H9 (cell line): ENCODE data around the gene CCDC69. TPM values are rescaled to one million over a fixed set of nuclear protein-coding genes. Genes with fewer than 3 reads are reported as not detected.

Source experiments
- DNase-seq: peaks from one replicate; pipeline ENCODE4 v3.0.0-alpha.2; 2017
- H2AFZ ChIP-seq: one replicate; pipeline ENCODE4 v1.6.1; 2013; ENCODE audit warnings: mild to moderate bottlenecking, low read length, control low read depth, moderate library complexity
- H2AK5ac ChIP-seq: 2 replicates; pipeline ENCODE4 v1.6.1; 2013; ENCODE audit warnings: low read length, control low read depth, mixed read lengths; ENCODE audit not compliant: insufficient read length
- H2BK120ac ChIP-seq: one replicate; pipeline ENCODE4 v1.6.1; 2013; ENCODE audit warnings: low read depth, mild to moderate bottlenecking, low read length, control low read depth, inconsistent platforms; ENCODE audit not compliant: poor library complexity, severe bottlenecking
- H2BK12ac ChIP-seq: 2 replicates; pipeline ENCODE4 v1.6.1; 2013; ENCODE audit warnings: low read length, control low read depth, mixed read lengths, low read depth; ENCODE audit not compliant: insufficient read length
- H2BK15ac ChIP-seq: 2 replicates; pipeline ENCODE4 v1.6.1; 2013; ENCODE audit warnings: low read depth, low read length, control low read depth
- H2BK20ac ChIP-seq: one replicate; pipeline ENCODE4 v1.6.1; 2013; ENCODE audit warnings: low read depth, mild to moderate bottlenecking, low read length, control low read depth, inconsistent platforms; ENCODE audit not compliant: poor library complexity, severe bottlenecking
- H2BK5ac ChIP-seq: 2 replicates; pipeline ENCODE4 v1.6.1; 2013; ENCODE audit warnings: low read length, control low read depth, mixed read lengths; ENCODE audit not compliant: insufficient read length
- H3K14ac ChIP-seq: 2 replicates; pipeline ENCODE4 v1.6.1; 2013; ENCODE audit warnings: low read length, control low read depth; ENCODE audit not compliant: insufficient read depth
- H3K18ac ChIP-seq: 2 replicates; pipeline ENCODE4 v1.6.1; 2013; ENCODE audit warnings: low read depth, mild to moderate bottlenecking, mixed read lengths, low read length, control low read depth; ENCODE audit not compliant: insufficient read length
- H3K23ac ChIP-seq: 2 replicates; pipeline ENCODE4 v1.6.1; 2013; ENCODE audit warnings: low read length, control low read depth, mixed read lengths, low read depth; ENCODE audit not compliant: insufficient read length
- H3K23me2 ChIP-seq: 2 replicates; pipeline ENCODE4 v1.6.1; 2013; ENCODE audit warnings: low read depth, mild to moderate bottlenecking, mixed read lengths, low read length, control low read depth; ENCODE audit not compliant: insufficient read length, poor library complexity, severe bottlenecking
- H3K27ac ChIP-seq: 2 replicates; pipeline ENCODE4 v1.5.1; 2013; ENCODE audit warnings: low read length, control low read depth, mixed read lengths, low read depth; ENCODE audit not compliant: insufficient read length
- H3K27me3 ChIP-seq: 2 replicates; pipeline ENCODE4 v1.6.1; 2013; ENCODE audit warnings: low read length, control low read depth, inconsistent platforms; ENCODE audit not compliant: insufficient read depth
- H3K4ac ChIP-seq: 2 replicates; pipeline ENCODE4 v1.6.1; 2013; ENCODE audit warnings: low read depth, mild to moderate bottlenecking, control low read depth, inconsistent platforms, low read length, moderate library complexity
- H3K4me1 ChIP-seq: 2 replicates; pipeline ENCODE4 v1.6.1; 2013; ENCODE audit warnings: low read length, control low read depth, inconsistent platforms; ENCODE audit not compliant: insufficient read depth
- H3K4me2 ChIP-seq: 2 replicates; pipeline ENCODE4 v1.6.1; 2013; ENCODE audit warnings: low read length, control low read depth, mixed read lengths; ENCODE audit not compliant: insufficient read length, insufficient read depth
- H3K56ac ChIP-seq: 2 replicates; pipeline ENCODE4 v1.6.1; 2013; ENCODE audit warnings: low read depth, mild to moderate bottlenecking, mixed read lengths, low read length, control low read depth; ENCODE audit not compliant: insufficient read length
- H3K79me1 ChIP-seq: 2 replicates; pipeline ENCODE4 v1.6.1; 2013; ENCODE audit warnings: low read depth, mild to moderate bottlenecking, moderate library complexity, low read length, control low read depth, inconsistent platforms; ENCODE audit not compliant: insufficient read depth, poor library complexity, severe bottlenecking
- H3K79me2 ChIP-seq: 2 replicates; pipeline ENCODE4 v1.6.1; 2013; ENCODE audit warnings: low read length, control low read depth, inconsistent platforms; ENCODE audit not compliant: insufficient read depth
- H3K9ac ChIP-seq: 2 replicates; pipeline ENCODE4 v1.6.1; 2013; ENCODE audit warnings: low read length, control low read depth, mixed read lengths; ENCODE audit not compliant: insufficient read length; ENCODE audit errors: extremely low read depth
- H3K9me3 ChIP-seq: one replicate; pipeline ENCODE4 v1.6.1; 2013; ENCODE audit warnings: low read depth, low read length, inconsistent platforms; ENCODE audit not compliant: control insufficient read depth
- H3T11ph ChIP-seq: one replicate; pipeline ENCODE4 v1.6.1; 2013; ENCODE audit warnings: mild to moderate bottlenecking, low read length, control low read depth, inconsistent platforms
- H4K20me1 ChIP-seq: one replicate; pipeline ENCODE4 v1.6.1; 2013; ENCODE audit not compliant: control insufficient read depth, insufficient read length, insufficient read depth
- H4K5ac ChIP-seq: 2 replicates; pipeline ENCODE4 v1.6.1; 2013; ENCODE audit warnings: low read depth, mild to moderate bottlenecking, mixed read lengths, low read length, control low read depth; ENCODE audit not compliant: insufficient read length
- H4K8ac ChIP-seq: replicated peaks from 2 replicates; pipeline ENCODE4 v1.6.1; 2013; ENCODE audit warnings: low read length, control low read depth, mixed read lengths, low read depth; ENCODE audit not compliant: insufficient read length
- H4K91ac ChIP-seq: 2 replicates; pipeline ENCODE4 v1.6.1; 2013; ENCODE audit warnings: low read depth, mild to moderate bottlenecking, moderate library complexity, mixed read lengths, low read length, control low read depth; ENCODE audit not compliant: insufficient read length
- H3K27ac Mint-ChIP-seq, 3 experiments: 2 replicates in 2 of 3; 3 replicates in 1 of 3; pipeline ENCODE4 v1.8.0; 2020 to 2021; ENCODE audit warnings: mixed read lengths in 3 of 3, mild to moderate bottlenecking in 1 of 3, moderate library complexity in 1 of 3
- H3K27me3 Mint-ChIP-seq: 2 replicates; pipeline ENCODE4 v1.8.0; 2021; ENCODE audit warnings: low read depth, mild to moderate bottlenecking, moderate library complexity, mixed read lengths
- H3K36me3 Mint-ChIP-seq, 3 experiments: 2 replicates in 2 of 3; 3 replicates in 1 of 3; pipeline ENCODE4 v1.8.0; 2020 to 2021; ENCODE audit warnings: low read depth in 3 of 3, mixed read lengths in 3 of 3; ENCODE audit not compliant: insufficient read depth in 1 of 3
- H3K4me1 Mint-ChIP-seq, 2 experiments: 2 replicates each; pipeline ENCODE4 v1.8.0; 2020; ENCODE audit warnings: mixed read lengths in 2 of 2
- H3K4me3 Mint-ChIP-seq, 2 experiments: 2 replicates in 1 of 2; 3 replicates in 1 of 2; pipeline ENCODE4 v1.8.0; 2020 to 2021; ENCODE audit warnings: mild to moderate bottlenecking in 2 of 2, mixed read lengths in 2 of 2, moderate library complexity in 1 of 2
- H3K9me3 Mint-ChIP-seq, 2 experiments: 2 replicates in 1 of 2; 3 replicates in 1 of 2; pipeline ENCODE4 v1.8.0; 2020; ENCODE audit warnings: mild to moderate bottlenecking in 2 of 2, mixed read lengths in 2 of 2, moderate library complexity in 1 of 2
- CTCF ChIP-seq: fragments of 200-600 bp; sonication (generic); conservative IDR thresholded peaks from 3 replicates; pipeline ENCODE4 v1.8.0; 2021; ENCODE audit warnings: antibody characterized with exemption, mild to moderate bottlenecking
- WGBS: extraction: QIAGEN DNeasy Blood & Tissue Kit; methylation state at CpG from one replicate; pipeline ENCODE4 v1.1.7; 2013; ENCODE audit warnings: missing lambda C conversion rate, low lambda C conversion rate, mixed read lengths; ENCODE audit not compliant: insufficient read length; ENCODE audit errors: extremely low coverage; 5-methylcytosine and 5-hydroxymethylcytosine counted together
- total RNA-seq: library from RNA; stranded (reverse); gene quantifications from 2 replicates; pipeline ENCODE4 v1.2.1, GENCODE V29; 2021

CCDC69 gene
- total RNA-seq, 1 experiment from 2014 or later: 5.3 TPM

GRCh38 chr5:151227918-151228447 lies 4.1 kb upstream of the CCDC69 start:
- no peak overlapping the region for H3K27ac ChIP-seq
- no peak overlapping the region for H4K91ac ChIP-seq
- H2BK20ac ChIP-seq: no peak overlapping the region
- H3K56ac ChIP-seq: no peak overlapping the region
- no peak overlapping the region for H2BK120ac ChIP-seq
- H2BK5ac ChIP-seq: no peak overlapping the region
- no CpG with 5 or more reads among the region's 6 CpGs for WGBS
- no peaks in the 10 kb centered on the region for H3K79me1 ChIP-seq
- no peak overlapping the region for H3K4ac ChIP-seq
- Mint-ChIP-seq H3K36me3 (no peaks in the 10 kb centered on the region), H3K4me3 (no peak overlapping the region), H3K27ac (no peak overlapping the region), H3K27me3 (peaks cover 7% of the 10 kb centered on the region), H3K9me3 (no peaks in the 10 kb centered on the region), H3K4me1 (peaks cover 11 to 16% of the 10 kb centered on the region in 2 experiments)
- no peak overlapping the region for H2BK12ac ChIP-seq
- H3K14ac ChIP-seq: no peak overlapping the region
- H4K8ac ChIP-seq: no peak overlapping the region
- no peaks in the 10 kb centered on the region for H3K27me3 ChIP-seq
- H3K9me3 ChIP-seq: no peaks in the 10 kb centered on the region
- H2AK5ac ChIP-seq: no peak overlapping the region
- TF ChIP-seq CTCF: no peak
- no peak overlapping the region for H4K5ac ChIP-seq
- H3K18ac ChIP-seq: no peak overlapping the region
- H3K79me2 ChIP-seq: no peaks in the 10 kb centered on the region
- no peak overlapping the region for H3K4me2 ChIP-seq
- H3K23ac ChIP-seq: no peak overlapping the region
- peaks cover 3% of the 10 kb centered on the region for H3K23me2 ChIP-seq
- no peak overlapping the region for H2BK15ac ChIP-seq
- H3K4me1 ChIP-seq: no peaks in the 10 kb centered on the region
- H2AFZ ChIP-seq: no peak overlapping the region
- H3T11ph ChIP-seq: no peak overlapping the region
- no peak for DNase-seq
- H3K9ac ChIP-seq: no peak overlapping the region
- H4K20me1 ChIP-seq: no peaks in the 10 kb centered on the region
